Measurements from ENCODE around the gene HTT. TPM values are rescaled to one million over a fixed set of nuclear protein-coding genes. Genes with fewer than 3 reads are reported as not detected.

Gene HTT
- total RNA-seq, 1 experiment from 2014 or later, result 18.4 TPM

- no peaks in the 10 kb centered on the region for H3K27me3 ChIP-seq (ENCODE audit: low read length)
- ChIA-PET CTCF (no interaction called here), POLR2A (ENCODE audit: unreplicated experiment) (no interaction called here)
- H3F3A ChIP-seq (ENCODE audit: low read length, unreplicated experiment), result no peaks in the 10 kb centered on the region
- no peak overlapping the region for H3K9ac ChIP-seq (ENCODE audit: low read length)
- ATAC-seq, result no peak
- H3K4me3 ChIP-seq (ENCODE audit: low read length), result no peak overlapping the region
- H3K9me2 ChIP-seq (replicated peaks; ENCODE audit: low read length), result no peaks in the 10 kb centered on the region
- BruUV-seq (replicated peaks), result no TSS peak
- no peak overlapping the region for H3K27ac ChIP-seq (ENCODE audit: low read length)
- H4K20me1 ChIP-seq (ENCODE audit: low read length), result no peaks in the 10 kb centered on the region
- H3K4me2 ChIP-seq (ENCODE audit: low read length), result no peak overlapping the region
- peaks cover 11% of the 10 kb centered on the region for H3K4me1 ChIP-seq (ENCODE audit: insufficient read depth, low read length)
- no peak overlapping the region for H2AFZ ChIP-seq (ENCODE audit: low read length)
- TF ChIP-seq EZH2 (IDR thresholded peaks at IDR 0.05; ENCODE audit: low read length, unreplicated experiment), result no peak
- intact Hi-C loops (cut with micrococcal nuclease), result no loop called here
- no peaks in the 10 kb centered on the region for H3K36me3 ChIP-seq (ENCODE audit: low read depth, low read length)
- DNase-seq, result no peak
- no peaks in the 10 kb centered on the region for H3K9me3 ChIP-seq (ENCODE audit: low read length)
- no peaks in the 10 kb centered on the region for H3K79me2 ChIP-seq (ENCODE audit: low read length)
These were observed 187.9 kb downstream of the HTT start for GRCh38 chr4:3262208-3263052.

GRCh38 chr4:3263053-3263875 lies 188.8 kb downstream of the HTT start:
- no peak for ATAC-seq
- no peak overlapping the region for H2AFZ ChIP-seq (ENCODE audit: low read length)
- no TSS peak for BruUV-seq (replicated peaks)

GRCh38 chr4:3263876-3264193 lies 189.4 kb downstream of the HTT start:
- Histone ChIP-seq H2AFZ (ENCODE audit: low read length) (no peak overlapping the region), H3K9ac (ENCODE audit: low read length) (no peak overlapping the region), H3K4me3 (ENCODE audit: low read length) (no peak overlapping the region), H3K4me1 (ENCODE audit: insufficient read depth, low read length) (no peaks in the 10 kb centered on the region), H3K27ac (ENCODE audit: low read length) (no peak overlapping the region), H4K20me1 (ENCODE audit: low read length) (no peaks in the 10 kb centered on the region), H3K9me2 (replicated peaks; ENCODE audit: low read length) (no peaks in the 10 kb centered on the region), H3F3A (ENCODE audit: low read length, unreplicated experiment) (no peaks in the 10 kb centered on the region), H3K79me2 (ENCODE audit: low read length) (no peaks in the 10 kb centered on the region), H3K4me2 (ENCODE audit: low read length) (no peak overlapping the region), H3K36me3 (ENCODE audit: low read depth, low read length) (no peaks in the 10 kb centered on the region), H3K27me3 (ENCODE audit: low read length) (no peaks in the 10 kb centered on the region), H3K9me3 (ENCODE audit: low read length) (no peaks in the 10 kb centered on the region)
- no TSS peak for BruUV-seq (replicated peaks)
- ATAC-seq, result no peak
- ChIA-PET POLR2A (ENCODE audit: unreplicated experiment) (no interaction called here), CTCF (no interaction called here)
- TF ChIP-seq EZH2 (IDR thresholded peaks at IDR 0.05; ENCODE audit: low read length, unreplicated experiment) (no peak), EZH2phosphoT487 (IDR thresholded peaks at IDR 0.05; ENCODE audit: borderline replicate concordance, low read length) (no peak), CTCF (conservative IDR thresholded peaks at IDR 0.05; ENCODE audit: low read depth, low read length) (no peak)
- no peak for DNase-seq
- intact Hi-C loops (cut with micrococcal nuclease), result no loop called here

More at GRCh38 chr4:3263053-3263875, 188.8 kb downstream of the HTT start:
- intact Hi-C loops (cut with micrococcal nuclease), result no loop called here
- no peak for TF ChIP-seq EZH2 (IDR thresholded peaks at IDR 0.05; ENCODE audit: low read length, unreplicated experiment)
- no peak for TF ChIP-seq CTCF (conservative IDR thresholded peaks at IDR 0.05; ENCODE audit: low read depth, low read length)
- no peak for TF ChIP-seq EZH2phosphoT487 (IDR thresholded peaks at IDR 0.05; ENCODE audit: borderline replicate concordance, low read length)
- Histone ChIP-seq H3K27ac (ENCODE audit: low read length) (no peak overlapping the region), H4K20me1 (ENCODE audit: low read length) (no peaks in the 10 kb centered on the region), H3K4me2 (ENCODE audit: low read length) (no peak overlapping the region), H3K79me2 (ENCODE audit: low read length) (no peaks in the 10 kb centered on the region), H3K9me2 (replicated peaks; ENCODE audit: low read length) (no peaks in the 10 kb centered on the region), H3K36me3 (ENCODE audit: low read depth, low read length) (no peaks in the 10 kb centered on the region), H3K4me1 (ENCODE audit: insufficient read depth, low read length) (peaks cover 3% of the 10 kb centered on the region; the same call in 1 of the 2 replicates), H3K27me3 (ENCODE audit: low read length) (no peaks in the 10 kb centered on the region), H3K9ac (ENCODE audit: low read length) (no peak overlapping the region), H3F3A (ENCODE audit: low read length, unreplicated experiment) (no peaks in the 10 kb centered on the region), H3K9me3 (ENCODE audit: low read length) (no peaks in the 10 kb centered on the region), H3K4me3 (ENCODE audit: low read length) (no peak overlapping the region)
- CTCF ChIA-PET, result no interaction called here
- DNase-seq, result no peak
- POLR2A ChIA-PET (ENCODE audit: unreplicated experiment), result no interaction called here
